HG03439 (cell line): Measurements from ENCODE around the gene METTL23.
A peak's percentile ranks its signal among the peaks of the same experiment; 100 is the strongest.
"Not testable (repeated sequence)": the region's sequence is repeated elsewhere in the genome, so short reads cannot be mapped to it uniquely, and the experiment has no call there.

Source experiments
- ATAC-seq: cut with Tn5 transposase; IDR thresholded peaks from one replicate; pipeline ENCODE4 v1.9.1; 2021; ENCODE audit warnings: mild to moderate bottlenecking, moderate library complexity; ENCODE audit not compliant: unreplicated experiment

Gene METTL23

GRCh38 chr17:76713765-76714164, 12.9 kb upstream of the METTL23 start:
- no peak for ATAC-seq

DNA sequence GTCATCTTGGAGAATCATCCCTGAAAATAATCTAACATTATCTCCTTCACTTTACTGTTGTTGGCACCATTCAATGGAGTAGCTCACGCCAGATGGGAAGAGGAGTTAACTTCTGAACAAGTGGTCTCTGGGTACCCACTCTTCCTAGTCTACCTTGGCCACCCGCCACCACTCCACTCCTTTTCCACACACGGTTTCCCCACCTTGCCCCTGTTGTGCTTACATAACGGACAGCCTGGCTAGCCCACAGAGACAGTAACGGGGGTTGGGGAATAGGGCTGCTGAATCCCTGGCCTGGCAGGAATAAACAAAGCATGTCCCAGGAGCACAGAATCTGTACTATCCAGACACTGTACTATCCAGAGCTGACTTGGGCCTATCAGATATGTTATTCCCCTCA, 12.3 kb upstream of the METTL23 start:
- ATAC-seq: no peak

GRCh38 chr17:76714822-76715495, 11.7 kb upstream of the METTL23 start:
- ATAC-seq: no peak

- ATAC-seq: no peak
Measured at GRCh38 chr17:76715496-76715830, 11.2 kb upstream of the METTL23 start.

DNA sequence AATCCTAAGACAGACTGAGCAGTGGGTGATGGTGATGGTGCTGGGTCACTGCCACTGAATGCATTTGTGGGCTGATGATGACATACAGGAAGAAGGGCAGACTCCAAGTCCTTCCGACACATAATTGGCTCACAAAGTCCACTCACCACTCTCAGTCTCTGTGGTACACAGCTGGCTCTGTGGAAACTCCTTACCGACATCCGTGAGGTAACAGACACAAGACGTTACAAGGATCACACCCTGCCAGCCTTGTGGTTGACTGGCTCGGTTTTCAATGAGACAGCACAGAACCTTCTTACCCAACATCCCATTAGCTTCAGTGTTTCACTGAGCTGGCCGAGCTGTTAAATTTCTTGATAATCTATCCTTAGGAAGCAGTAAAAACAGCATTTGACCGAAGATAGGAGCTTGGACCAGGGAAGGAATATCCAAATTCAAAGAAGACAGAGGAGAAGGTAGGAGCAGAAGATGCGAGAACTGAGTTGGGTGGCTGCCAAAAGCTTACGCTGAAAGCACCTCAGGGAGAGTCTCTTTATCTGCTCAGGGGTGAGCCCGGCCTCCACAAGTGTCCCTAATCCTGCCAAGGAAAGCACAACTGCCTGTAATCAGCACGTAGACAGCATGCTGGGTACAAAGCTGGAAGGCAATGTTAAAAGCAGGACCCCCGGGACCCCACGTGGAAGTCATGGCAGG, 10.3 kb upstream of the METTL23 start:
- ATAC-seq: no peak

GRCh38 chr17:76716839-76717215, 9.8 kb upstream of the METTL23 start:
- no peak for ATAC-seq

- no peak for ATAC-seq
Measured at GRCh38 chr17:76718516-76718915, 8.1 kb upstream of the METTL23 start.

DNA sequence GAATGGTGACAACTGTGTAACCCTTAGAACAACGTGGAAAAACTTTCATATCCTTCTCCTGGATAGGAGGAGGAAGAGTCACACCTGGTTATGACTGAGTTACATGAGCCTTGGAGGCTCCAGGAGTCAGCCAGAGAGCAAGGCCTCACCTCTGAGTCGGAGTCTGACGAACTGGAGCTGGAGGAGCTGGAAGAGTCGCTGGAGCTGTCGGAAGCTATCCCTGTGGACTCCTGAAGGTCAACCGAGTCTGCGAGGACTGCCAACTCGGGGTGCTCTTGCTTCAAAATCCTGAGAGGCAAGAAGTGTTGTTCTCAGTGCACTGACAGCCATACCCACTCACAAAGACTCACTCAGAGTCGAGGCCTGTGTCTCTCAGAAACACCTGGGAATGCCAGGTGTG, 6.4 kb upstream of the METTL23 start:
- ATAC-seq: no peak

DNA sequence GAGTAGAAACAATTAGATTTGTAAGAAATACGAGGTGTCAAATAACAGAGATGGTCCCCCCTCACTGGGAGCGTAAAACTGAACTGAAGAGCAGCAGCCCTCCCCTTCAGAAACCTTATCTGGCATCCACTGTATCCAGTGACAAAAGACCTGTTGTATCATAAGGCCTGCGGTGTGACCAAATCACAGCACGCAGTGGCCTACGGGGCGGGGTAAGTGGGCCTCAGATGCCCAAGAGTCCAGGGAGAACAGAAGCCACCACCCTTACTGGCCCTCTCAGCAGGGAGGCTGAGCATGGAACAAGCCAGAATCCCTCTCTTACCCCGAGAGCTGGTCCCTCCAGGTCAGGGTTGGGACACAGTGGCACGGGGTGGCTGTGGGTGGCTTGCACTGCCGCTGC, 5.7 kb upstream of the METTL23 start:
- ATAC-seq: no peak

GRCh38 chr17:76721463-76721862, 5.2 kb upstream of the METTL23 start:
- no peak for ATAC-seq

- no peak for ATAC-seq
Measured at GRCh38 chr17:76722279-76722678, 4.4 kb upstream of the METTL23 start.

DNA sequence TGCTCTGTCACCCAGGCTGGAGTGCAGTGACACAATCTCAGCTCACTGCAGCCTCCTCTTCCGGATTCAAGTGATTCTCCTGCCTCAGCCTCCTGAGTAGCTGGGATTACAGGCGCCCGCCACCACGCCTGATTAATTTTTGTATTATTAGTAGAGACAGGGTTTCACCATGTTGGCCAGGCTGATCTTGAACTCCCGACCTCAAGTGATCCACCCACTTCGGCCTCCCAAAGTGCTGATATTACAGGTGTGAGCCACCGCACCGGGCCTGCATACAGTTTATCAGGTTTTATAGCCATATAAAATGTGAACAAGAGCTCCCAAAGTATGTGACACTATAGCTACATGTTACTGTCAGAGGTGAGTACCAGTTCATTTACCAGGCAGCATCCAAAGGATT, 3.7 kb upstream of the METTL23 start:
- ATAC-seq: not testable (repeated sequence)

DNA sequence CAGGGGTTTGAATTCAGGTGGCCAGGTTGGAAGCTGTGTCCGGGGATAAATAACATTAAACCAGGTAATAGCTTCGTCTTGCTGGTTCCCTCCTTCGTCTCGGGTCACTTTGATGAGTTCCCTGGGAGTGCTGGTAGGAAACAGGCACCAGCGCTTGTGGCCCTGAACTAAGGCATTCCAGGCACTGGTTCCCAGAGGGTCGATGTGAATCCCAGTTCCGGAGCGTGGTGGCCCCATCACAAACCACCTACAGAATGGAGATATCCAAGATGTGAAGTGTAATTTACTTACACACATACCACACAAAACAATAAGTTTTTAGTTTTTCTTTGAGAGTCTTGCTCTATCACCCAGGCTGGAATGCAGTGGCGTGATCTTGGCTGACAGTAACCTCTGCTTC, 2.8 kb upstream of the METTL23 start:
- ATAC-seq: no peak

GRCh38 chr17:76725580-76726230, 934 bp upstream of the METTL23 start:
- ATAC-seq: peak; percentile 20

GRCh38 chr17:76726231-76726775, 336 bp upstream of the METTL23 start, which contains the start of gene JMJD6:
JMJD6 (minus strand) TSS chr17:76726606; CDS start chr17:76726475, 131 bp downstream.
- ATAC-seq: peak; percentile 65

- ATAC-seq: no peak
Measured at GRCh38 chr17:76727745-76728456, 1.3 kb downstream of the METTL23 start.

GRCh38 chr17:76731800-76732733, 5.4 kb downstream of the METTL23 start:
- not testable (repeated sequence) for ATAC-seq

DNA sequence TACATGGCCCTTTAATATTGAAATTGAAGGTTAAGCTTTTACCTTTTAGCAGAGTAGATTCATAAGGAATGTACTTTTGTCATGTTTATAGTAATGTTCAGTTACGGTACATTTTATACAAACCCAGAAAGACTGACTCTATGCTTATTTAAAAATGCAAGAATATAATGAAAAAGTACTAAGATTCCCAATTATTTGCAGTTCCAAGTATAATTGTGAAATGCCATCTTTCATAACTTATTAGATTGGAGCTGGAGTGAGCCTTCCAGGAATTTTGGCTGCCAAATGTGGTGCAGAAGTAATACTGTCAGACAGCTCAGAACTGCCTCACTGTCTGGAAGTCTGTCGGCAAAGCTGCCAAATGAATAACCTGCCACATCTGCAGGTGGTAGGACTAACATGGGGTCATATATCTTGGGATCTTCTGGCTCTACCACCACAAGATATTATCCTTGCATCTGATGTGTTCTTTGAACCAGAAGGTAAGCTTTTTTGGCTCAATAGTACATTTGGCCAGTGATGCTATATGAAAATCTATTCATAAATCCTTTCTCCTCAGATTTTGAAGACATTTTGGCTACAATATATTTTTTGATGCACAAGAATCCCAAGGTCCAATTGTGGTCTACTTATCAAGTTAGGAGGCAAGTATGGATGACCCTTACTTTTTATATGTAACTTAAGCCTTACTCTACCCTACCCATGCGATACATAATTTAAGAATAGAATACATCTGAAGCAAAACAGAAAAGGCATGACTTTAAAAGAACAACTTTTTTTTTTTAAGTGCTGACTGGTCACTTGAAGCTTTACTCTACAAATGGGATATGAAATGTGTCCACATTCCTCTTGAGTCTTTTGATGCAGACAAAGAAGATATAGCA, 6.3 kb downstream of the METTL23 start:
- no peak for ATAC-seq

- no peak for ATAC-seq
Measured at GRCh38 chr17:76733618-76733957, 6.9 kb downstream of the METTL23 start.
